ENCODE measurements around the gene WDR89.
"Not testable (repeated sequence)": the region's sequence is repeated elsewhere in the genome, so short reads cannot be mapped to it uniquely, and the experiment has no call there.

Gene WDR89

GRCh38 chr14:63583046-63583445 is 58.6 kb downstream of the WDR89 start:
- DNase-seq: not testable (repeated sequence)

GRCh38 chr14:63581491-63581890 is 60.2 kb downstream of the WDR89 start:
- DNase-seq: no peak

GRCh38 chr14:63578300-63578699 is 63.4 kb downstream of the WDR89 start:
- no peak for DNase-seq

GRCh38 chr14:63573581-63573980 is 68.1 kb downstream of the WDR89 start:
- DNase-seq: no peak

- no peak for DNase-seq
Measured at GRCh38 chr14:63565448-63565847, 76.2 kb downstream of the WDR89 start.

- DNase-seq: no peak
Measured at GRCh38 chr14:63564318-63564717, 77.4 kb downstream of the WDR89 start.

GRCh38 chr14:63563370-63564026 is 78.2 kb downstream of the WDR89 start:
- no peak for DNase-seq

- DNase-seq: no peak
Measured at GRCh38 chr14:63562405-63562804, 79.3 kb downstream of the WDR89 start.

- DNase-seq: no peak
Measured at GRCh38 chr14:63555572-63555971, 86.1 kb downstream of the WDR89 start.

- no peak for DNase-seq
Measured at GRCh38 chr14:63551332-63551731, 90.3 kb downstream of the WDR89 start.

GRCh38 chr14:63547798-63548335 is 93.8 kb downstream of the WDR89 start:
- DNase-seq: no peak
